HepG2 (cell line): ENCODE measurements around the gene NFRKB. TPM values are rescaled to one million over a fixed set of nuclear protein-coding genes. Genes with fewer than 3 reads are reported as not detected.
A peak's percentile ranks its signal among the peaks of the same experiment; 100 is the strongest.

Source experiments
- CC2D1A ChIP-seq: sonication (generic); formaldehyde crosslinking; IDR thresholded peaks from 2 replicates; pipeline ENCODE4 v1.8.1; 2023; ENCODE audit warnings: mild to moderate bottlenecking, missing genetic modification reagents
- DBP ChIP-seq: sonication (generic); formaldehyde crosslinking; IDR thresholded peaks from 2 replicates; pipeline ENCODE4 v1.4.0; 2020; ENCODE audit warnings: missing genetic modification reagents; ENCODE audit errors: not compliant biosample characterization
- DNMT1 ChIP-seq: sonication (generic); formaldehyde crosslinking; IDR thresholded peaks from 2 replicates; pipeline ENCODE4 v1.5.1; 2020; ENCODE audit warnings: mild to moderate bottlenecking, missing genetic modification reagents
- IKZF5 ChIP-seq: IDR thresholded peaks from 2 replicates; pipeline ENCODE4 v1.6.1; 2018; ENCODE audit warnings: missing genetic modification reagents, mild to moderate bottlenecking, missing compliant biosample characterization
- MATR3 ChIP-seq: sonication (generic); formaldehyde crosslinking; IDR thresholded peaks from 2 replicates; pipeline ENCODE4 v1.4.0; 2020; ENCODE audit warnings: missing genetic modification reagents
- MED8 ChIP-seq: sonication (generic); formaldehyde crosslinking; IDR thresholded peaks from 2 replicates; pipeline ENCODE4 v1.8.1; 2023; ENCODE audit warnings: mild to moderate bottlenecking, missing genetic modification reagents; ENCODE audit not compliant: insufficient replicate concordance
- MNT ChIP-seq: fragments of 450-650 bp; IDR thresholded peaks from 2 replicates; pipeline ENCODE4 v1.6.1; 2016
- NFKB2 ChIP-seq: sonication (generic); formaldehyde crosslinking; IDR thresholded peaks from 2 replicates; pipeline ENCODE4 v1.4.0; 2020; ENCODE audit warnings: missing genetic modification reagents, borderline replicate concordance
- PRMT3 ChIP-seq: sonication (generic); formaldehyde crosslinking; IDR thresholded peaks from 2 replicates; pipeline ENCODE4 v1.8.1; 2022; ENCODE audit warnings: low read depth, mild to moderate bottlenecking, moderate library complexity, missing genetic modification reagents, borderline replicate concordance
- SPEN ChIP-seq: sonication (generic); formaldehyde crosslinking; IDR thresholded peaks from 2 replicates; pipeline ENCODE4 v1.5.1; 2020; ENCODE audit warnings: low read depth, mild to moderate bottlenecking, missing genetic modification reagents
- ZFY ChIP-seq: sonication (generic); formaldehyde crosslinking; IDR thresholded peaks from 2 replicates; pipeline ENCODE4 v1.4.0; 2020; ENCODE audit warnings: missing genetic modification reagents
- ZNF780A ChIP-seq: sonication (generic); formaldehyde crosslinking; IDR thresholded peaks from 2 replicates; pipeline ENCODE4 v1.8.0; 2022; ENCODE audit warnings: mild to moderate bottlenecking, missing genetic modification reagents, moderate library complexity
- ZNF841 ChIP-seq: sonication (generic); formaldehyde crosslinking; IDR thresholded peaks from 2 replicates; pipeline ENCODE4 v1.8.1; 2023; ENCODE audit warnings: missing genetic modification reagents, borderline replicate concordance
- ZSCAN20 ChIP-seq: sonication (generic); formaldehyde crosslinking; IDR thresholded peaks from 2 replicates; pipeline ENCODE4 v1.4.0; 2020; ENCODE audit warnings: missing genetic modification reagents, mild to moderate bottlenecking, borderline replicate concordance
- ZSCAN21 ChIP-seq: sonication (generic); formaldehyde crosslinking; IDR thresholded peaks from 2 replicates; pipeline ENCODE4 v1.8.0; 2022; ENCODE audit warnings: mild to moderate bottlenecking, missing genetic modification reagents, moderate library complexity, borderline replicate concordance
- polyA plus RNA-seq, 8 experiments: library from polyadenylated mRNA; depleted of rRNA in 3 of 8; stranded (reverse) in 7 of 8; unstranded in 1 of 8; fragments of >200 nt; fragmentation: Illumina TruSeq in 4 of 8; extraction: Trizol in 4 of 8; gene quantifications; 2 replicates each; pipeline versions ENCODE4 v1.2.1 to v1.2.3, GENCODE V29; 2011 to 2016; ENCODE audit warnings: low read depth in 4 of 8, missing spikeins in 1 of 8, mixed read lengths in 1 of 8; ENCODE audit not compliant: insufficient read depth in 1 of 8
- total RNA-seq, 5 experiments: library from RNA; depleted of rRNA; stranded (reverse); fragments of >200 nt; fragmentation: Illumina TruSeq; extraction: Trizol; gene quantifications; 2 replicates each; pipeline ENCODE4 v1.2.3, GENCODE V29; 2016; ENCODE audit warnings: low read depth in 1 of 5
- TF ChIP-seq, protein P1 (sequence below): sonication (generic); IDR thresholded peaks from 2 replicates; pipeline ENCODE4 v1.6.1; 2016; ENCODE audit warnings: low read depth, borderline replicate concordance
- TF ChIP-seq, protein P2 (sequence below): sonication (generic); formaldehyde crosslinking; IDR thresholded peaks from 2 replicates; pipeline ENCODE4 v1.4.0; 2020; ENCODE audit warnings: low read depth, mild to moderate bottlenecking, missing genetic modification reagents

The NFRKB gene
- total and polyA plus RNA-seq, 2 of the 13 experiments (the other 11 are each of a cell fraction or from before 2014, with no cell fraction given): 22.9 to 23.7 TPM

- TF ChIP-seq CC2D1A (CRISPR knock-in tag) (no peak), IKZF5 (CRISPR knock-in tag) (no peak; the same call in 1 of the 2 replicates), SPEN (CRISPR knock-in tag) (peak; percentile 65; the same call in 1 of the 2 replicates), DBP (CRISPR knock-in tag) (no peak), DNMT1 (CRISPR knock-in tag) (peak; percentile 33; the same call in 1 of the 2 replicates), MATR3 (no peak), ZSCAN20 (0 out of 2 replicates have a peak, but pooled peaks have one; percentile 15), PRMT3 (CRISPR knock-in tag) (0 out of 2 replicates have a peak, but pooled peaks have one; percentile 43), ZNF841 (CRISPR knock-in tag) (no peak), ZNF780A (CRISPR knock-in tag) (no peak), MNT (0 out of 2 replicates have a peak, but pooled peaks have one; percentile 3), NFKB2 (peak; percentile 64; the same call in 1 of the 2 replicates), MED8 (CRISPR knock-in tag) (peak; percentile 72), ZFY (CRISPR knock-in tag) (peak; percentile 87), ZSCAN21 (CRISPR knock-in tag) (peak; percentile 28; the same call in 1 of the 2 replicates)
- TF ChIP-seq, protein P1, sequence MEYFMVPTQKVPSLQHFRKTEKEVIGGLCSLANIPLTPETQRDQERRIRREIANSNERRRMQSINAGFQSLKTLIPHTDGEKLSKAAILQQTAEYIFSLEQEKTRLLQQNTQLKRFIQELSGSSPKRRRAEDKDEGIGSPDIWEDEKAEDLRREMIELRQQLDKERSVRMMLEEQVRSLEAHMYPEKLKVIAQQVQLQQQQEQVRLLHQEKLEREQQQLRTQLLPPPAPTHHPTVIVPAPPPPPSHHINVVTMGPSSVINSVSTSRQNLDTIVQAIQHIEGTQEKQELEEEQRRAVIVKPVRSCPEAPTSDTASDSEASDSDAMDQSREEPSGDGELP: peak; percentile 30; the same call in 1 of the 2 replicates
- TF ChIP-seq, protein P2, sequence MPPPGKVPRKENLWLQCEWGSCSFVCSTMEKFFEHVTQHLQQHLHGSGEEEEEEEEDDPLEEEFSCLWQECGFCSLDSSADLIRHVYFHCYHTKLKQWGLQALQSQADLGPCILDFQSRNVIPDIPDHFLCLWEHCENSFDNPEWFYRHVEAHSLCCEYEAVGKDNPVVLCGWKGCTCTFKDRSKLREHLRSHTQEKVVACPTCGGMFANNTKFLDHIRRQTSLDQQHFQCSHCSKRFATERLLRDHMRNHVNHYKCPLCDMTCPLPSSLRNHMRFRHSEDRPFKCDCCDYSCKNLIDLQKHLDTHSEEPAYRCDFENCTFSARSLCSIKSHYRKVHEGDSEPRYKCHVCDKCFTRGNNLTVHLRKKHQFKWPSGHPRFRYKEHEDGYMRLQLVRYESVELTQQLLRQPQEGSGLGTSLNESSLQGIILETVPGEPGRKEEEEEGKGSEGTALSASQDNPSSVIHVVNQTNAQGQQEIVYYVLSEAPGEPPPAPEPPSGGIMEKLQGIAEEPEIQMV (CRISPR knock-in tag): 0 out of 2 replicates have a peak, but pooled peaks have one; percentile 35
Observed at GRCh38 chr11:129895126-129896041, at the start of gene NFRKB (continued).
